CD4-positive, CD25-positive, alpha-beta regulatory T cell (primary cell): ENCODE data around the gene ZSCAN32. TPM values are rescaled to one million over a fixed set of nuclear protein-coding genes. Genes with fewer than 3 reads are reported as not detected.

ENCODE experiments used
- ATAC-seq, 2 donors: fragments of 150-1000 bp; cut with Tn5 transposase; one replicate each; pipeline ENCODE4 v1.10.0; 2021; ENCODE audit warnings: low read depth in 2 of 2, moderate number of reproducible peaks in 2 of 2, moderate library complexity in 1 of 2
- DNase-seq, 3 donors: peaks; one replicate each; pipeline versions ENCODE4 v3.0.0 to v3.0.0-alpha.2; 2012 to 2022; ENCODE audit warnings: mixed read lengths in 1 of 3
- H3K27ac ChIP-seq: one replicate; pipeline ENCODE4 v1.7.0; 2013; ENCODE audit warnings: mild to moderate bottlenecking, low read length; ENCODE audit not compliant: insufficient read depth, poor library complexity, severe bottlenecking
- H3K27me3 ChIP-seq: one replicate; pipeline ENCODE4 v1.7.0; 2013; ENCODE audit warnings: low read length; ENCODE audit not compliant: control insufficient read depth, insufficient read depth
- H3K36me3 ChIP-seq: one replicate; pipeline ENCODE4 v1.7.0; 2013; ENCODE audit warnings: mild to moderate bottlenecking, low read length, moderate library complexity; ENCODE audit not compliant: control insufficient read depth, insufficient read depth
- H3K4me1 ChIP-seq: 2 replicates; pipeline ENCODE4 v1.7.0; 2013; ENCODE audit warnings: mild to moderate bottlenecking, low read length; ENCODE audit not compliant: insufficient read depth, control insufficient read depth, poor library complexity, severe bottlenecking
- H3K4me3 ChIP-seq: one replicate; pipeline ENCODE4 v1.7.0; 2013; ENCODE audit warnings: low read depth, mild to moderate bottlenecking, low read length, moderate library complexity
- H3K9me3 ChIP-seq, 2 experiments: 1 replicate in 1 of 2; 2 replicates in 1 of 2; pipeline ENCODE4 v1.7.0; 2013; ENCODE audit warnings: low read length in 2 of 2, mild to moderate bottlenecking in 1 of 2, moderate library complexity in 1 of 2; ENCODE audit not compliant: control insufficient read depth in 2 of 2
- H3K27ac Mint-ChIP-seq, 3 donors: one replicate each; pipeline ENCODE4 v1.8.0; 2020 to 2022; ENCODE audit warnings: mild to moderate bottlenecking in 3 of 3, mixed read lengths in 3 of 3, moderate library complexity in 2 of 3
- H3K27me3 Mint-ChIP-seq: one replicate; pipeline ENCODE4 v1.8.0; 2022; ENCODE audit warnings: mild to moderate bottlenecking, mixed read lengths
- H3K36me3 Mint-ChIP-seq: one replicate; pipeline ENCODE4 v1.8.0; 2020; ENCODE audit warnings: mixed read lengths
- H3K4me1 Mint-ChIP-seq, 4 donors: one replicate each; pipeline ENCODE4 v1.8.0; 2020 to 2022; ENCODE audit warnings: mixed read lengths in 4 of 4, mild to moderate bottlenecking in 1 of 4
- H3K4me3 Mint-ChIP-seq, 4 donors: one replicate each; pipeline ENCODE4 v1.8.0; 2020 to 2022; ENCODE audit warnings: mild to moderate bottlenecking in 4 of 4, mixed read lengths in 4 of 4, moderate library complexity in 3 of 4
- H3K9me3 Mint-ChIP-seq, 7 donors: one replicate each; pipeline ENCODE4 v1.8.0; 2020 to 2022; ENCODE audit warnings: mixed read lengths in 7 of 7, mild to moderate bottlenecking in 3 of 7, moderate library complexity in 2 of 7
- polyA plus RNA-seq, 4 donors: library from polyadenylated mRNA; unstranded; fragments of 300-500 nt; fragmentation: Illumina TruSeq; gene quantifications; one replicate each; pipeline ENCODE4 v1.2.3, GENCODE V29; 2021
- total RNA-seq: library from RNA; stranded (reverse); gene quantifications from one replicate; pipeline ENCODE4 v1.2.3, GENCODE V29; 2022

ZSCAN32 gene
- total and polyA plus RNA-seq, 5 donors from 2014 or later = 7.1 to 16.7 (median 12.8) TPM

GRCh38 chr16:3355589-3355988, 45.2 kb downstream of the ZSCAN32 start, which contains the start of gene OR2C1:
TSS of gene OR2C1 (plus strand) at chr16:3355889. CDS start at chr16:3355941, 52 bp downstream.
- Histone ChIP-seq H3K4me1 (no peaks in the 10 kb centered on the region), H3K27ac (no peak within 1 kb of the TSS), H3K36me3 (no peaks in the 10 kb centered on the region), H3K4me3 (no peak within 1 kb of the TSS), H3K27me3 (peaks cover 8% of the 10 kb centered on the region), H3K9me3 (peaks cover 0 to 11% of the 10 kb centered on the region in 2 experiments)
- ATAC-seq = no peak
- no peak within 1 kb of the TSS for H3K4me3 Mint-ChIP-seq
- H3K27me3 Mint-ChIP-seq = no peaks in the 10 kb centered on the region
- H3K27ac Mint-ChIP-seq = no peak within 1 kb of the TSS
- H3K4me1 Mint-ChIP-seq = peaks cover 0 to 2% (median 0%) of the 10 kb centered on the region in 4 donors
- H3K36me3 Mint-ChIP-seq = peaks cover 3% of the 10 kb centered on the region
- H3K9me3 Mint-ChIP-seq = peaks cover 3 to 8% (median 4%) of the 10 kb centered on the region in 7 donors
- no peak for DNase-seq

- Mint-ChIP-seq H3K4me3 (peak overlapping the region in 1 of 4 donors; percentile 15), H3K27me3 (peaks cover 4% of the 10 kb centered on the region), H3K4me1 (peaks cover 0 to 2% (median under 1%) of the 10 kb centered on the region in 4 donors), H3K36me3 (no peaks in the 10 kb centered on the region), H3K27ac (no peak overlapping the region), H3K9me3 (peaks cover 0 to 5% (median 2%) of the 10 kb centered on the region in 7 donors)
- H3K4me1 ChIP-seq = no peaks in the 10 kb centered on the region
- DNase-seq = no peak
- no peaks in the 10 kb centered on the region for H3K9me3 ChIP-seq
- no peak overlapping the region for H3K27ac ChIP-seq
- no peaks in the 10 kb centered on the region for H3K27me3 ChIP-seq
- no peak for ATAC-seq
- H3K4me3 ChIP-seq = no peak overlapping the region
- no peaks in the 10 kb centered on the region for H3K36me3 ChIP-seq
Observed at GRCh38 chr16:3349175-3349574, 51.6 kb downstream of the ZSCAN32 start.

- Mint-ChIP-seq H3K36me3 (no peaks in the 10 kb centered on the region), H3K27ac (no peak overlapping the region), H3K4me1 (peaks cover 0 to 2% (median under 1%) of the 10 kb centered on the region in 4 donors), H3K4me3 (no peak overlapping the region), H3K27me3 (peaks cover 4% of the 10 kb centered on the region), H3K9me3 (peaks cover 0 to 5% (median 2%) of the 10 kb centered on the region in 7 donors)
- no peaks in the 10 kb centered on the region for H3K9me3 ChIP-seq
- ATAC-seq = no peak
- no peaks in the 10 kb centered on the region for H3K4me1 ChIP-seq
- H3K4me3 ChIP-seq = no peak overlapping the region
- no peak for DNase-seq
- no peaks in the 10 kb centered on the region for H3K27me3 ChIP-seq
- H3K36me3 ChIP-seq = no peaks in the 10 kb centered on the region
- no peak overlapping the region for H3K27ac ChIP-seq
Observed at GRCh38 chr16:3348547-3349167, 52.1 kb downstream of the ZSCAN32 start.

GRCh38 chr16:3347586-3347985, 53.2 kb downstream of the ZSCAN32 start:
- no peaks in the 10 kb centered on the region for H3K27me3 ChIP-seq
- peaks cover 0 to 2% (median 0%) of the 10 kb centered on the region in 4 donors for H3K4me1 Mint-ChIP-seq
- H3K4me1 ChIP-seq = no peaks in the 10 kb centered on the region
- no peak overlapping the region for H3K27ac ChIP-seq
- no peak overlapping the region for H3K4me3 ChIP-seq
- H3K4me3 Mint-ChIP-seq = no peak overlapping the region
- no peaks in the 10 kb centered on the region for H3K9me3 ChIP-seq
- H3K27me3 Mint-ChIP-seq = peaks cover 4% of the 10 kb centered on the region
- H3K27ac Mint-ChIP-seq = no peak overlapping the region
- no peak for ATAC-seq
- no peaks in the 10 kb centered on the region for H3K36me3 Mint-ChIP-seq
- DNase-seq = no peak
- peaks cover 0 to 6% (median 3%) of the 10 kb centered on the region in 7 donors for H3K9me3 Mint-ChIP-seq
- no peaks in the 10 kb centered on the region for H3K36me3 ChIP-seq

GRCh38 chr16:3346041-3346440, 54.8 kb downstream of the ZSCAN32 start:
- peaks cover 4% of the 10 kb centered on the region for H3K27me3 Mint-ChIP-seq
- ATAC-seq (no peak), DNase-seq (no peak)
- peaks cover 0 to 7% (median 3%) of the 10 kb centered on the region in 7 donors for H3K9me3 Mint-ChIP-seq
- H3K4me3 Mint-ChIP-seq = no peak overlapping the region
- H3K36me3 Mint-ChIP-seq = no peaks in the 10 kb centered on the region
- Histone ChIP-seq H3K4me3 (no peak overlapping the region), H3K36me3 (no peaks in the 10 kb centered on the region), H3K27ac (no peak overlapping the region), H3K27me3 (no peaks in the 10 kb centered on the region), H3K4me1 (no peaks in the 10 kb centered on the region), H3K9me3 (no peaks in the 10 kb centered on the region)
- H3K27ac Mint-ChIP-seq = no peak overlapping the region
- H3K4me1 Mint-ChIP-seq = peaks cover 0 to 2% (median 0%) of the 10 kb centered on the region in 4 donors

Other genes starting within 250 kb of the ZSCAN32 start
- gene OR1F1, start 212.8 kb downstream of the ZSCAN32 start, total RNA-seq = not detected
- under 1 TPM in 3 of 4 donors, not detected in 1; 0.20 to 0.70 (median 0.61) TPM for gene OR1F1, start 212.8 kb downstream of the ZSCAN32 start, polyA plus RNA-seq
- gene ZNF200, start 165.8 kb downstream of the ZSCAN32 start, total RNA-seq = 12.8 TPM
- gene ZNF200, start 165.8 kb downstream of the ZSCAN32 start, polyA plus RNA-seq = 10 to 100 TPM; 15.3 to 24.5 (median 19.5) TPM
- gene MEFV, start 144.4 kb downstream of the ZSCAN32 start, total RNA-seq = not detected
- gene MEFV, start 144.4 kb downstream of the ZSCAN32 start, polyA plus RNA-seq = not detected
- 28.3 TPM for gene ZNF263, start 117.5 kb downstream of the ZSCAN32 start, total RNA-seq
- 10 to 100 TPM; 39.1 to 47.1 (median 42.8) TPM for gene ZNF263, start 117.5 kb downstream of the ZSCAN32 start, polyA plus RNA-seq
- 3.1 TPM for gene TIGD7, start 95.6 kb downstream of the ZSCAN32 start, total RNA-seq
- 1 to 10 TPM; 3.1 to 6.2 (median 4.8) TPM for gene TIGD7, start 95.6 kb downstream of the ZSCAN32 start, polyA plus RNA-seq
- gene ZNF75A, start 95.5 kb downstream of the ZSCAN32 start, total RNA-seq = 36.4 TPM
- gene ZNF75A, start 95.5 kb downstream of the ZSCAN32 start, polyA plus RNA-seq = 10 to 100 TPM; 15.7 to 25.9 (median 21.7) TPM
- not detected for gene OR2C1, start 45.1 kb downstream of the ZSCAN32 start, total RNA-seq
- under 1 TPM; 0.20 to 0.44 (median 0.35) TPM for gene OR2C1, start 45.1 kb downstream of the ZSCAN32 start, polyA plus RNA-seq
- gene ZNF174, start 211 bp upstream of the ZSCAN32 start, total RNA-seq = 5.4 TPM
- 10 to 100 TPM; 10.5 to 18.4 (median 16.1) TPM for gene ZNF174, start 211 bp upstream of the ZSCAN32 start, polyA plus RNA-seq
- gene ZNF597, start 42.5 kb upstream of the ZSCAN32 start, total RNA-seq = 4.7 TPM
- gene ZNF597, start 42.5 kb upstream of the ZSCAN32 start, polyA plus RNA-seq = 1 to 10 TPM; 1.5 to 2.3 (median 1.9) TPM
- gene NAA60, start 42.7 kb upstream of the ZSCAN32 start, total RNA-seq = 48.9 TPM
- 10 to 100 TPM; 38.8 to 50.0 (median 43.8) TPM for gene NAA60, start 42.7 kb upstream of the ZSCAN32 start, polyA plus RNA-seq
- not detected for gene C16orf90, start 94.5 kb upstream of the ZSCAN32 start, total RNA-seq
- not detected for gene C16orf90, start 94.5 kb upstream of the ZSCAN32 start, polyA plus RNA-seq
- gene CLUAP1, start 100.0 kb upstream of the ZSCAN32 start, total RNA-seq = 11.3 TPM
- gene CLUAP1, start 100.0 kb upstream of the ZSCAN32 start, polyA plus RNA-seq = 10 to 100 TPM; 20.6 to 35.1 (median 21.3) TPM
- 97.0 TPM for gene NLRC3, start 176.4 kb upstream of the ZSCAN32 start, total RNA-seq
- 10 to 100 TPM; 23.2 to 28.3 (median 26.8) TPM for gene NLRC3, start 176.4 kb upstream of the ZSCAN32 start, polyA plus RNA-seq
- gene SLX4, start 210.6 kb upstream of the ZSCAN32 start, total RNA-seq = 5.4 TPM
- under 1 TPM; 0.24 to 0.83 (median 0.42) TPM for gene SLX4, start 210.6 kb upstream of the ZSCAN32 start, polyA plus RNA-seq